Trophoblast cell (in vitro differentiated cells and primary cell): Measurements from ENCODE around the gene OTUD7B.

Source experiments
- DNase-seq, 2 donors: peaks; one replicate each; pipeline ENCODE4 v3.0.0-alpha.2; 2016
- H2AFZ ChIP-seq: 2 replicates; pipeline ENCODE4 v1.6.1; 2013; ENCODE audit warnings: low read length, moderate library complexity, mild to moderate bottlenecking; ENCODE audit not compliant: insufficient read depth, poor library complexity
- H2AK5ac ChIP-seq: 2 replicates; pipeline ENCODE4 v1.6.1; 2013; ENCODE audit warnings: mild to moderate bottlenecking, low read length
- H2BK120ac ChIP-seq: 2 replicates; pipeline ENCODE4 v1.6.1; 2013; ENCODE audit warnings: low read length, mild to moderate bottlenecking, moderate library complexity; ENCODE audit not compliant: insufficient read depth, poor library complexity
- H2BK12ac ChIP-seq: 2 replicates; pipeline ENCODE4 v1.6.1; 2013; ENCODE audit warnings: mild to moderate bottlenecking, low read length, moderate library complexity
- H2BK5ac ChIP-seq: 2 replicates; pipeline ENCODE4 v1.6.1; 2013; ENCODE audit warnings: low read length, low read depth, moderate library complexity, mild to moderate bottlenecking; ENCODE audit not compliant: poor library complexity
- H3K14ac ChIP-seq: 2 replicates; pipeline ENCODE4 v1.6.1; 2013; ENCODE audit warnings: mild to moderate bottlenecking, low read length
- H3K18ac ChIP-seq: 2 replicates; pipeline ENCODE4 v1.6.1; 2013; ENCODE audit warnings: mild to moderate bottlenecking, low read length
- H3K23ac ChIP-seq: 2 replicates; pipeline ENCODE4 v1.6.1; 2013; ENCODE audit warnings: low read length
- H3K27ac ChIP-seq: 2 replicates; pipeline ENCODE4 v1.5.1; 2013; ENCODE audit warnings: low read depth, mild to moderate bottlenecking, inconsistent platforms, low read length, moderate library complexity
- H3K27me3 ChIP-seq: 2 replicates; pipeline ENCODE4 v1.6.1; 2013; ENCODE audit warnings: inconsistent platforms, mild to moderate bottlenecking, low read length, moderate library complexity; ENCODE audit not compliant: insufficient read depth
- H3K36me3 ChIP-seq, 2 experiments: 1 replicate in 1 of 2; 2 replicates in 1 of 2; pipeline ENCODE4 v1.6.1; 2013; ENCODE audit warnings: low read length in 2 of 2, mild to moderate bottlenecking in 2 of 2, moderate library complexity in 1 of 2; ENCODE audit not compliant: insufficient read depth in 2 of 2, control insufficient read depth in 1 of 2
- H3K4ac ChIP-seq: 2 replicates; pipeline ENCODE4 v1.6.1; 2013; ENCODE audit warnings: low read depth, mild to moderate bottlenecking, low read length, moderate library complexity
- H3K4me1 ChIP-seq, 2 experiments: 1 replicate in 1 of 2; 2 replicates in 1 of 2; pipeline ENCODE4 v1.6.1; 2013; ENCODE audit warnings: low read length in 2 of 2, mild to moderate bottlenecking in 2 of 2, moderate library complexity in 1 of 2; ENCODE audit not compliant: insufficient read depth in 2 of 2, control insufficient read depth in 1 of 2
- H3K4me2 ChIP-seq: 2 replicates; pipeline ENCODE4 v1.6.1; 2013; ENCODE audit warnings: inconsistent platforms, mild to moderate bottlenecking, low read length, moderate library complexity
- H3K4me3 ChIP-seq: 2 replicates; pipeline ENCODE4 v1.5.1; 2013; ENCODE audit warnings: mild to moderate bottlenecking, low read depth, low read length, inconsistent platforms
- H3K79me1 ChIP-seq: one replicate; pipeline ENCODE4 v1.6.1; 2013; ENCODE audit warnings: low read length
- H3K79me2 ChIP-seq: 2 replicates; pipeline ENCODE4 v1.6.1; 2013; ENCODE audit warnings: low read length, mild to moderate bottlenecking; ENCODE audit not compliant: control insufficient read depth, insufficient read depth, poor library complexity
- H3K9ac ChIP-seq: 2 replicates; pipeline ENCODE4 v1.6.1; 2013; ENCODE audit warnings: mild to moderate bottlenecking, low read length
- H3K9me3 ChIP-seq: 2 replicates; pipeline ENCODE4 v1.6.1; 2013; ENCODE audit warnings: low read depth, mild to moderate bottlenecking, control low read depth, inconsistent platforms, low read length; ENCODE audit not compliant: insufficient read depth
- H4K12ac ChIP-seq: 2 replicates; pipeline ENCODE4 v1.6.1; 2013; ENCODE audit warnings: low read depth, mild to moderate bottlenecking, low read length, moderate library complexity
- H4K8ac ChIP-seq: 2 replicates; pipeline ENCODE4 v1.6.1; 2013; ENCODE audit warnings: low read depth, mild to moderate bottlenecking, low read length, moderate library complexity
- H4K91ac ChIP-seq: one replicate; pipeline ENCODE4 v1.6.1; 2013; ENCODE audit warnings: low read depth, mild to moderate bottlenecking, low read length, moderate library complexity
- WGBS: extraction: QIAGEN DNeasy Blood & Tissue Kit; methylation state at CpG from one replicate; pipeline ENCODE4 v1.1.7; 2013; ENCODE audit warnings: missing lambda C conversion rate; ENCODE audit not compliant: insufficient read length, insufficient coverage; ENCODE audit errors: extremely low coverage; 5-methylcytosine and 5-hydroxymethylcytosine counted together

OTUD7B gene

DNA sequence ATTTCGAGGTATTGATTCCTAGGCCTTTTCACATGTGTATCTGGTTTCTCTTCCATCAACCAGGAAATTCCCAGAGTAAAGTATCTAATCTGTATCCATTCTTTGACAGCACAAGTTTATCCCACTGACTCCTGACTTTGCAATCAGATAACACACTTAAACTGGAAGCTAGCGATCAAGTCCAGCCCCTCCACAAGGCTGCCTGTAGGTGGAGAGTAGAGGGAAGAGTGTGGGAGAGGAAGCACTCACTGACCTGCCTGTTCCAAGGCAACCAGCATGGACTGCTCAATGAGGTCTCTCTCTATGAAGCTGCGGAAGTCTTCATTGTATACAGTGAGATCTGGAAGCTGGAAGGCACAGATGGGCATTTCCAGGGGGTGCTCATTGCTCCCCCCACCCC lies 43.5 kb downstream of the OTUD7B start:
- Histone ChIP-seq H3K27me3 (no peaks in the 10 kb centered on the region), H2BK5ac (no peak overlapping the region), H2AK5ac (no peak overlapping the region), H2BK12ac (no peak overlapping the region), H3K27ac (no peak overlapping the region), H3K9ac (no peak overlapping the region), H3K4me3 (no peak overlapping the region), H2AFZ (no peak overlapping the region), H3K36me3 (peaks cover 27 to 42% of the 10 kb centered on the region in 2 experiments), H3K9me3 (no peaks in the 10 kb centered on the region), H4K8ac (no peak overlapping the region), H4K91ac (no peak overlapping the region), H3K14ac (no peak overlapping the region), H3K4ac (no peak overlapping the region), H3K18ac (no peak overlapping the region), H3K79me2 (no peaks in the 10 kb centered on the region), H3K23ac (no peak overlapping the region), H3K4me1 (peaks cover 0 to 2% of the 10 kb centered on the region in 2 experiments), H2BK120ac (no peak overlapping the region), H3K79me1 (no peaks in the 10 kb centered on the region), H4K12ac (no peak overlapping the region), H3K4me2 (no peak overlapping the region)
- no peak for DNase-seq
- no CpG with 5 or more reads among the region's 3 CpGs for WGBS

DNA sequence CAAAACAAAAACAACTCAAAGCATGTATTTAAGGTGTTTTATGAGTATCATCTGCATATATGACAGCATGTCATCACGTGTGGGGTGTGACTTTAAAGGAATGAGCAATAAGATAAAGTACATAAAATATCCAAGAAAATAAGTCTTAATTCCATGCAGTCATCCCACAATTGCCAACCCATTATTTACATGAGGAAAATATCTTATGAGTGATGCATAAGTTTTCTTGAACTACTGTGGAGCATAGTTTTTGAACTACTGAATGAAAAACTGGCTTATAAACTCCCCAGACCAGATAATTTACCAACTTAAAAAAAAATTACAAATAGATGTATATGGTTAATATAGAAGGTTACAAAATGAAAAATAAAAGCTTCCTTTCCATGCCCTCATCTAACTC lies 44.1 kb downstream of the OTUD7B start:
- no CpG with 5 or more reads among the region's 1 CpG for WGBS
- Histone ChIP-seq H3K18ac (no peak overlapping the region), H4K12ac (no peak overlapping the region), H3K4ac (no peak overlapping the region), H3K9ac (no peak overlapping the region), H3K27me3 (no peaks in the 10 kb centered on the region), H3K4me1 (peaks cover 0 to 2% of the 10 kb centered on the region in 2 experiments), H3K27ac (no peak overlapping the region), H2BK120ac (no peak overlapping the region), H2BK5ac (no peak overlapping the region), H4K91ac (no peak overlapping the region), H2AFZ (no peak overlapping the region), H3K36me3 (peaks cover 28 to 41% of the 10 kb centered on the region in 2 experiments), H3K79me1 (no peaks in the 10 kb centered on the region), H4K8ac (no peak overlapping the region), H3K4me3 (no peak overlapping the region), H2BK12ac (no peak overlapping the region), H3K79me2 (no peaks in the 10 kb centered on the region), H3K4me2 (no peak overlapping the region), H3K14ac (no peak overlapping the region), H2AK5ac (no peak overlapping the region), H3K9me3 (no peaks in the 10 kb centered on the region), H3K23ac (no peak overlapping the region)
- no peak for DNase-seq

DNA sequence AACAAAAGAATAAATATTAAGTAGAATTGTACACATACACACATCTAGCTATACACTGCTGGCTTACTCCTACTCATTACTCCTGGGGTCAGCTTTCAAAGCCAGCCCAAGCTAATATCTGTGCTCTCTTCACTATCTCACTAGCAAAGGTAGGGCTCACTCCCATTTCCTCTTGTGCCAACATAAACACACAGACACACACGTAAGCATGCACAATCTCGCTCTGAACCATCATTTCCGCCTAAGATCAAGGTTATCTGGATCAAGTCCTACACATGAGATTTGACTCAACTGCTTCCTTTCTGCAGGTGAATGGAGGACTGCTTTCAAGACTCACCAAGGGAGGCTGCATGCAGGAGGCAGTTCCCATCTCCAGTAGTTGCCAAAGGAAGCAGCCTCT lies 45.1 kb downstream of the OTUD7B start:
- H3K36me3 ChIP-seq, result peaks cover 27 to 36% of the 10 kb centered on the region in 2 experiments
- H3K27ac ChIP-seq, result no peak overlapping the region
- H2AK5ac ChIP-seq, result no peak overlapping the region
- H2BK12ac ChIP-seq, result no peak overlapping the region
- H3K79me2 ChIP-seq, result no peaks in the 10 kb centered on the region
- no peaks in the 10 kb centered on the region for H3K4me1 ChIP-seq
- no peak overlapping the region for H3K23ac ChIP-seq
- H3K9ac ChIP-seq, result no peak overlapping the region
- H3K9me3 ChIP-seq, result no peaks in the 10 kb centered on the region
- no peak for DNase-seq
- whole genome bisulfite sequencing, result no CpG with 5 or more reads among the region's 3 CpGs
- H3K18ac ChIP-seq, result no peak overlapping the region
- H3K27me3 ChIP-seq, result no peaks in the 10 kb centered on the region
- H2BK120ac ChIP-seq, result no peak overlapping the region
- no peak overlapping the region for H2AFZ ChIP-seq
- no peak overlapping the region for H3K4me3 ChIP-seq
- no peak overlapping the region for H4K8ac ChIP-seq
- no peak overlapping the region for H3K4me2 ChIP-seq
- no peaks in the 10 kb centered on the region for H3K79me1 ChIP-seq
- no peak overlapping the region for H4K12ac ChIP-seq
- no peak overlapping the region for H3K14ac ChIP-seq
- no peak overlapping the region for H2BK5ac ChIP-seq
- no peak overlapping the region for H4K91ac ChIP-seq
- H3K4ac ChIP-seq, result no peak overlapping the region

DNA sequence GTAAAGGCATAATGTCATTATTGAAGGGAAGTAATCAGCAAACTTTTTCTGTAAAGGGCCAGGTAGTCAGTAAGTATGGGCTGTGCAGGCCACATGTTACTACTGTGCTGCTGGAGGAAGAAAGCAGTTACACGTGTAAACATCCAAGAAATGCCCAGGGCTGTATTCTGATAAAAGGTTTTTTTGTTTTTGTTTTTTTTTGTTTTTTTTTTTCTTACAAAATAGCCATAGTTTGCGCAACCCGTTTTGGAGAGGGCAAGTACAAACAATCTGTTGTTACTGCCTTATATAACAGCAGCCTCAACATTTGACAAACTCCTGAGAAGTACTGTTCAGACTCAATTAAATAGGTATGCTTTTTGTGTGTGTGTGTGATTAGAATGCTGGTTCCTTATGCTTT lies 47.2 kb downstream of the OTUD7B start:
- no peak overlapping the region for H3K4ac ChIP-seq
- no peak overlapping the region for H3K18ac ChIP-seq
- H2AFZ ChIP-seq, result no peak overlapping the region
- H3K23ac ChIP-seq, result no peak overlapping the region
- no peaks in the 10 kb centered on the region for H3K79me2 ChIP-seq
- H2BK5ac ChIP-seq, result no peak overlapping the region
- no CpG with 5 or more reads among the region's 3 CpGs for WGBS
- H2BK120ac ChIP-seq, result no peak overlapping the region
- no peaks in the 10 kb centered on the region for H3K4me1 ChIP-seq
- DNase-seq, result peak in 1 of 2 donors; percentile 76
- no peaks in the 10 kb centered on the region for H3K9me3 ChIP-seq
- no peaks in the 10 kb centered on the region for H3K27me3 ChIP-seq
- H3K27ac ChIP-seq, result no peak overlapping the region
- H3K36me3 ChIP-seq, result peaks cover 35 to 38% of the 10 kb centered on the region in 2 experiments
- no peak overlapping the region for H3K14ac ChIP-seq
- H3K9ac ChIP-seq, result no peak overlapping the region
- no peak overlapping the region for H3K4me2 ChIP-seq
- H4K8ac ChIP-seq, result no peak overlapping the region
- H3K79me1 ChIP-seq, result no peaks in the 10 kb centered on the region
- H2AK5ac ChIP-seq, result no peak overlapping the region
- H3K4me3 ChIP-seq, result no peak overlapping the region
- no peak overlapping the region for H4K91ac ChIP-seq
- no peak overlapping the region for H4K12ac ChIP-seq
- H2BK12ac ChIP-seq, result no peak overlapping the region
